Activated CD8-positive, alpha-beta T cell treated with anti-CD3 and anti-CD28 coated beads for 36 hours (primary cell): ENCODE results near the gene NETO2. TPM values are rescaled to one million over a fixed set of nuclear protein-coding genes. Genes with fewer than 3 reads are reported as not detected.

Experiments used
- ATAC-seq: fragments of 200-7000 bp; cut with Tn5 transposase; one replicate; pipeline ENCODE4 v1.10.0; 2021; ENCODE audit warnings: mild to moderate bottlenecking, moderate library complexity
- CTCF ChIA-PET: fragments of 350-600 bp; sonication (Branson Sonifier 250); formaldehyde crosslinking; loops from one replicate; lab custom pipeline; 2021; ENCODE audit warnings: antibody characterized with exemption; lab: Charles Lee
- POLR2A ChIA-PET: fragments of 350-600 bp; sonication (Branson Sonifier 250); formaldehyde crosslinking; loops from one replicate; lab custom pipeline; 2021; ENCODE audit warnings: antibody characterized with exemption; lab: Charles Lee
- DNase-seq: peaks from one replicate; pipeline ENCODE4 v3.0.0-alpha.2; 2020
- H3K27ac Mint-ChIP-seq: one replicate; pipeline ENCODE4 v1.8.0; 2021; ENCODE audit warnings: mild to moderate bottlenecking, mixed read lengths
- H3K27me3 Mint-ChIP-seq: one replicate; pipeline ENCODE4 v1.8.0; 2021; ENCODE audit warnings: mixed read lengths
- H3K36me3 Mint-ChIP-seq: one replicate; pipeline ENCODE4 v1.8.0; 2021; ENCODE audit warnings: low read depth, mixed read lengths
- H3K4me1 Mint-ChIP-seq: one replicate; pipeline ENCODE4 v1.8.0; 2021; ENCODE audit warnings: low read depth, mixed read lengths
- H3K4me3 Mint-ChIP-seq: one replicate; pipeline ENCODE4 v1.8.0; 2021; ENCODE audit warnings: mild to moderate bottlenecking, moderate library complexity, mixed read lengths
- H3K9me3 Mint-ChIP-seq: one replicate; pipeline ENCODE4 v1.8.0; 2021; ENCODE audit warnings: mixed read lengths
- intact Hi-C: fragments of 100-400 bp; cut with micrococcal nuclease; formaldehyde crosslinking; loops from one replicate; pipeline ENCODE4 v1.10.0; 2022
- total RNA-seq, 2 experiments: library from RNA; stranded (reverse); gene quantifications; one replicate each; pipeline ENCODE4 v1.2.3, GENCODE V29; 2021
- TF ChIP-seq, protein P1 (sequence below): fragments of 200-600 bp; IDR thresholded peaks from one replicate; pipeline ENCODE4 v1.8.0; 2022; ENCODE audit warnings: antibody characterized with exemption, mild to moderate bottlenecking

The NETO2 gene
- total RNA-seq, 2 experiments from 2014 or later = 2.8 to 3.1 TPM

DNA sequence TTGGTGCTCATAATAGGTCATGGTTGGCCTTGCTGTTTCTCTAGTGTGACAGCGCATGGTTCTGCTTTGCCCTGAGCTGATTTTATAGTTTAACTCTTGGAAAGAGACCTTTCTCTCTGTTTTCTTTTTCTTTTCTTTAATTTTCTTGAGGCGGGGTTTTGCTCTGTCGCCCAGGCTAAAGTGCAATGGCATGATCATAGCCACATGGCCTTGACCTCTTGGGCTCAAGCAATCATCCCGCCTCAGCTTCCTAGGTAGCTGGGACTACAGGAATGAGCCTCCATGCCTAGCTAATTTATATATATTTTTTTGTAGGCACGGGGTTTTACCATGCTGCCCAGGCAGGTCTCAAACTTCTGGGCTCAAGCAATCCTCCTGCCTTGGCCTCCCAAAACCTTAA, 89.8 kb downstream of the NETO2 start:
- Mint-ChIP-seq H3K4me3 (no peak overlapping the region), H3K4me1 (no peaks in the 10 kb centered on the region), H3K27ac (no peak overlapping the region), H3K36me3 (no peaks in the 10 kb centered on the region), H3K9me3 (no peaks in the 10 kb centered on the region), H3K27me3 (peaks cover 2% of the 10 kb centered on the region)
- TF ChIP-seq, protein P1, sequence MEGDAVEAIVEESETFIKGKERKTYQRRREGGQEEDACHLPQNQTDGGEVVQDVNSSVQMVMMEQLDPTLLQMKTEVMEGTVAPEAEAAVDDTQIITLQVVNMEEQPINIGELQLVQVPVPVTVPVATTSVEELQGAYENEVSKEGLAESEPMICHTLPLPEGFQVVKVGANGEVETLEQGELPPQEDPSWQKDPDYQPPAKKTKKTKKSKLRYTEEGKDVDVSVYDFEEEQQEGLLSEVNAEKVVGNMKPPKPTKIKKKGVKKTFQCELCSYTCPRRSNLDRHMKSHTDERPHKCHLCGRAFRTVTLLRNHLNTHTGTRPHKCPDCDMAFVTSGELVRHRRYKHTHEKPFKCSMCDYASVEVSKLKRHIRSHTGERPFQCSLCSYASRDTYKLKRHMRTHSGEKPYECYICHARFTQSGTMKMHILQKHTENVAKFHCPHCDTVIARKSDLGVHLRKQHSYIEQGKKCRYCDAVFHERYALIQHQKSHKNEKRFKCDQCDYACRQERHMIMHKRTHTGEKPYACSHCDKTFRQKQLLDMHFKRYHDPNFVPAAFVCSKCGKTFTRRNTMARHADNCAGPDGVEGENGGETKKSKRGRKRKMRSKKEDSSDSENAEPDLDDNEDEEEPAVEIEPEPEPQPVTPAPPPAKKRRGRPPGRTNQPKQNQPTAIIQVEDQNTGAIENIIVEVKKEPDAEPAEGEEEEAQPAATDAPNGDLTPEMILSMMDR = no peak
- POLR2A ChIA-PET = no interaction called here
- intact Hi-C loops = no loop called here
- ATAC-seq = no peak
- CTCF ChIA-PET = no interaction called here
- no peak for DNase-seq

DNA sequence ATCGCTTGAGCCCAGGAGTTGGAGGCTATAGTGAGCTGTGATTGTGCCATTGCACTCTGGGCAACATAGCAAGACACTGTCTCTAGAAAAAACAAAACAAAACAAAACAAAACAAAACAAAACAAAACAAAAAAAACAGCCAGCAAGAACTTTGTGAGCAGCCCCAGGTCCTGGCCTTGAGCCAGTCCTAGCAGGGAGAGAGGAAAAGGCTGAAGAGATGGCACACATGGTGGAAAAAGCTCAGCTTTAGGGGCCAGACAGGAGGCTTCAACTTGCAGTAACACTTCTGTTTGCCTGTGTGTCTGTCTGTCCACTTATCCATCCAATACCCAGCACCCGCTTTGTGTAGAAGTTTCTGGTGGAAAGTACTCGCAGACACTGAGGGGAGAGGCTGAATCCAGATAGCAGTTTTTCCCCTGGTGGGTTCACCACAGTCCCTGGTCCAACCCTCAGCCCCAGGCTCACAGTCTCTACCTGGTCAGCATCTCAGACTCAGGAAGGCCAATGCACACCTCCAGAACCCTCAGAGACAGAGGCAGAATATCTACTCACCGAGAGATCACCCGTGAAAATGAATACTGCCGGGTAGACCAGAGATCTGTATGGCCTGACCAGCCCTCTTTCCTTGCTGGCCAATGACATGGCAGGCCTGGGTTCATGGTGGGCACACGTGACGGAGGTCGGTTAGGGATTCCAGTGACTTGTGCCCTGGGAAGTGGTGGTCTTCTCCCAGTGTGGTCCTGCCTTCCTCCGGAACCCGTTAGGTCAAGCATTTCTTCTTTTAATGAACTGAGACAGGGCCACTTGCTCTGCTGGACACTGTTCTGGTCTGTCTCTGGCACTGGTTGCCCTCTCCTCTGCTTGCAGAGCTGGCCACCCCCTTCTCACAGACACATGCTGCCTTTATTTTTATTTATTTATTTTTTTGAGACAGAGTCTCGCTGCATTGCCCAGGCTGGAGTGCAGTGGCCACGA, 90.8 kb downstream of the NETO2 start:
- Mint-ChIP-seq H3K27ac (no peak overlapping the region), H3K27me3 (peaks cover 2% of the 10 kb centered on the region), H3K36me3 (no peaks in the 10 kb centered on the region), H3K4me3 (no peak overlapping the region), H3K4me1 (no peaks in the 10 kb centered on the region), H3K9me3 (no peaks in the 10 kb centered on the region)
- DNase-seq (no peak), ATAC-seq (no peak)
- TF ChIP-seq, protein P1 = no peak
- ChIA-PET CTCF (interaction anchor here (1.6 kb wide), 1 partner anchor 15 kb away, joined by 5 read pairs; no protein-coding TSS in a partner anchor), POLR2A (no interaction called here)
- intact Hi-C loops = no loop called here

DNA sequence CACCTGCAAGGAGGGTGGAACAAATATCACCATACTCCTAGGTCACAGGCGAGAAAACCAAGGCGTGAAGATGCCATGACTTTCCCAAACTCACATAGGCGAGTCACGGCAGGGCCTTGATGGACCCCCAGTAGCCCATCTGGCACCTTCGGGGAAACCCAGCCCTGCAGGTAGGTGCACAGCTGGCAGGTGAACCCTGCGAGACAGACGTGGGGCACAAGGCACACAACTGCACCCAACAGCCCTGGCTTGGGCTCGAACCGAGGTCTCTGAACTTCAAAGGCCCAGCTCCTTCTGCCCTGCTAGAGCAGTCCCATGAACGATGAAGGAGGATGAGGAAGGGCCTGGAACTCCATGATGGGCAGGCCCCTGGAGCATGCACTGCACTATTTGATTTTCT, 92.7 kb downstream of the NETO2 start:
- Mint-ChIP-seq H3K27me3 (no peaks in the 10 kb centered on the region), H3K9me3 (no peaks in the 10 kb centered on the region), H3K27ac (no peak overlapping the region), H3K4me1 (peaks cover 2% of the 10 kb centered on the region), H3K36me3 (no peaks in the 10 kb centered on the region), H3K4me3 (no peak overlapping the region)
- ChIA-PET POLR2A (no interaction called here), CTCF (interaction anchor here (1.5 to 1.6 kb wide), 2 partner anchors 13 to 31 kb away, joined by 4 to 10 read pairs; no protein-coding TSS in a partner anchor)
- no peak for DNase-seq
- no peak for ATAC-seq
- TF ChIP-seq, protein P1 = no peak
- intact Hi-C loops = no loop called here

DNA sequence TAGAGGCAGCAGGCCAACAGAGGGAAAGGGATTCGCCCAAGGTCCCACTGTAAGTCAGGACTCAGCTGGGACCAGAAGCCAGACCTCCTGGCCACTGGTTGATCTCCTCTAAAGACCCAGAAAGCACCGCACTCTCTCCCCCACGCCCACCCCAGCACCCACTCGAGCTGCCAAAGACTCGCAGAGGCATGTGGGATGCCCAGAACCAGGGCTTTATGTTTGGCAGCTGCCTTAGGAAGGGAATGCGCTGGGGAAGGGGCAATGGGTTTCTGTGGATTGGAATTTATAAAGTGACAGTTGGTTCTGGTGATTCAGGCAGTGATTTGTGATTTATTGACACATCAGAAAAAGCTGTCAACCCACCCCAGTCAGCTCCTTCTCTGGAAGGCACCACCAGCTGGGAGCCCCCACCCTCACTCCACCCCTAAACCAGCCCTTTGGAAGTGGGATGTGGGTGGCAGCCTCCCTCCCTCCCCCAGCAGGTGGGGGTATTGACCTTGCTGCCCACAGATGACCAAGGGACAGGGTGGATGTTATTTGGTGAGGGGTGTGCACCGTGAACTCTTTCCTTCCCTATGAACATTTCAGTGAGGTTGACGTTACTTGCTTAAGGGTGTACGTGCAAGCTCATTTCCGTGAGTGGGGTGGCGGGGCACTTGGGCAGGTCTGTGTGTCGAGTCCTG, 93.7 kb downstream of the NETO2 start:
- intact Hi-C loops = no loop called here
- ATAC-seq = no peak
- Mint-ChIP-seq H3K9me3 (no peaks in the 10 kb centered on the region), H3K27ac (no peak overlapping the region), H3K36me3 (no peaks in the 10 kb centered on the region), H3K27me3 (no peaks in the 10 kb centered on the region), H3K4me1 (peaks cover 12% of the 10 kb centered on the region), H3K4me3 (no peak overlapping the region)
- ChIA-PET CTCF (interaction anchor here (1.0 to 1.6 kb wide), 3 partner anchors 12 to 91 kb away, joined by 4 to 10 read pairs (median 4); no protein-coding TSS in a partner anchor), POLR2A (interaction anchor here (1.0 kb wide), 1 partner anchor 8 kb away, joined by 3 read pairs; no protein-coding TSS in a partner anchor)
- DNase-seq = no peak
- TF ChIP-seq, protein P1 = no peak
